B cell (primary cell): Measurements from ENCODE around the gene NID1.

Source experiments
- EZH2 ChIP-seq: IDR thresholded peaks from 2 replicates; pipeline ENCODE4 v1.6.1; 2012; ENCODE audit warnings: borderline replicate concordance, low read depth, mild to moderate bottlenecking, moderate library complexity, low read length; ENCODE audit not compliant: insufficient read depth, poor library complexity, severe bottlenecking
- TF ChIP-seq, protein P1 (sequence below): fragments of 200-600 bp; IDR thresholded peaks from one replicate; pipeline ENCODE4 v1.8.0; 2022; ENCODE audit warnings: antibody characterized with exemption, mild to moderate bottlenecking

DNA sequence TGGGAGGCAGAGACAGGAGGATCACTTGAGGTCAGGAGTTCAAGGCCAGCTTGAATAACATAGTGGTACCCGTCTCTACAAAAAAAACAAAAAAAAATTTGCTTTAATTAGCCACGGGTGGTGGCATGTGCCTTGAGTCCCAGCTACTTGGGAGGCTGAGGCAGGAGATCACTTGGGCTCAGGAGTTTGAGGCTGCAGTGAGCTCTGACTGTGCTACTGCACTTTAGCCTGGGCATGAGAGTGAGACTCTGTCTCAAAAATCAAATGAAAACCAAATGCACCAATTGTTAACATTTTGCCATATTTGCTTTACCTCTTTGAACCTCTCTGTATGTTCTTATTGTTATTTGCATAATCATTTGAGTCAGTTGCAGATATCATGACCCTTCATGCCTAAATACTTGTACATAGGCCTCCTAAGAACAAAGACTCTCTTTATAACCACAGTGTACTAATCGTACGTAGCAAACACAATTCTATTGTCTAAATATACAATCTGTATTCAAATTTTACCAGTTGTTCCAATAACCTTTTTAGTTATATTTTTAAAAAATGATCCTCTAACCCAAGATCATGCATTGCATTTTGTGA lies 8.5 kb upstream of the NID1 start:
- TF ChIP-seq, protein P1, sequence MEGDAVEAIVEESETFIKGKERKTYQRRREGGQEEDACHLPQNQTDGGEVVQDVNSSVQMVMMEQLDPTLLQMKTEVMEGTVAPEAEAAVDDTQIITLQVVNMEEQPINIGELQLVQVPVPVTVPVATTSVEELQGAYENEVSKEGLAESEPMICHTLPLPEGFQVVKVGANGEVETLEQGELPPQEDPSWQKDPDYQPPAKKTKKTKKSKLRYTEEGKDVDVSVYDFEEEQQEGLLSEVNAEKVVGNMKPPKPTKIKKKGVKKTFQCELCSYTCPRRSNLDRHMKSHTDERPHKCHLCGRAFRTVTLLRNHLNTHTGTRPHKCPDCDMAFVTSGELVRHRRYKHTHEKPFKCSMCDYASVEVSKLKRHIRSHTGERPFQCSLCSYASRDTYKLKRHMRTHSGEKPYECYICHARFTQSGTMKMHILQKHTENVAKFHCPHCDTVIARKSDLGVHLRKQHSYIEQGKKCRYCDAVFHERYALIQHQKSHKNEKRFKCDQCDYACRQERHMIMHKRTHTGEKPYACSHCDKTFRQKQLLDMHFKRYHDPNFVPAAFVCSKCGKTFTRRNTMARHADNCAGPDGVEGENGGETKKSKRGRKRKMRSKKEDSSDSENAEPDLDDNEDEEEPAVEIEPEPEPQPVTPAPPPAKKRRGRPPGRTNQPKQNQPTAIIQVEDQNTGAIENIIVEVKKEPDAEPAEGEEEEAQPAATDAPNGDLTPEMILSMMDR, result no peak
- no peak for TF ChIP-seq EZH2
